AG09319 (cell line): ENCODE results near the gene C1S.
"Not testable (repeated sequence)": the region's sequence is repeated elsewhere in the genome, so short reads cannot be mapped to it uniquely, and the experiment has no call there.

Experiments
- DNase-seq: peaks from one replicate; pipeline ENCODE4 v3.0.0-alpha.2; 2010; ENCODE audit warnings: low read depth; ENCODE audit errors: extremely low read depth
- CTCF ChIP-seq: IDR thresholded peaks from 2 replicates; pipeline ENCODE4 v1.5.1; 2011; ENCODE audit warnings: low read depth, mild to moderate bottlenecking, inconsistent platforms, low read length, moderate library complexity

C1S gene

DNA sequence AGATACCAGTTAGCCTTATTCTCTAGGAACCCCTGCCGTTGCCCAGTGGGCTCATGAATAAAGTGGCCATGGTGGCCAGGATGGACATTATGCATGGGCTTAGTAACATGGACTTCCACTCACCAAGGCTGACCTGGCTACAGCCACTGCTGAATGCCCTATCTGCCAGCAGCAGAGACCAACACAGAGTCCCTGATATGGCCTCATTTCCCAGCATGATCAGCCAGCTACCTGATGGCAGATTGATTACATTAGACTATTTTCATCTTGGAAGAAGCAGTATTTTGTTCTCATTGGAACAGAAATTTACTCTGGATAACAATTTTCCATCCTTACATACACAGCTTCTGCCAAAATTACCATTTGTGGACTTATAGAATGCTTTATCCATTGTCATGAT lies 26.1 kb upstream of the C1S start:
- DNase-seq = no peak
- TF ChIP-seq CTCF = no peak

- no peak for DNase-seq
- no peak for TF ChIP-seq CTCF
Observed at GRCh38 chr12:7035463-7035862, 25.1 kb upstream of the C1S start.

DNA sequence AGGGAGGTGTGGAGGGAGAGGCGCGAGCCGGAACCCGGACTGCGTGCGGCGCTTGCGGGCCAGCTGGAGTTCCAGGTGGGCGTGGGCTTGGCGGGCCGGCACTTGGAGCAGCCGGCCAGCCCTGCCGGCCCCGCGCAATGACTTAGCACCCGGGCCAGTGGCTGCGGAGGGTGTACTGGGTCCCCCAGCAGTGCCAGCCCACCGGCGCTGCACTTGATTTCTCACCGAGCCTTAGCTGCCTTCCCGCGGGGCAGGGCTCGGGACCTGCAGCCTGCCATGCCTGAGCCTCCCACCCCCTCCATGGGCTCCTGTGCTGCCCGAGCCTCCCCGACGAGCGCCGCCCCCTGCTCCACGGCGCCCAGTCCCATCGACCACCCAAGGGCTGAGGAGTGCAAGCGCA lies 23.1 kb upstream of the C1S start:
- DNase-seq = not testable (repeated sequence)

DNA sequence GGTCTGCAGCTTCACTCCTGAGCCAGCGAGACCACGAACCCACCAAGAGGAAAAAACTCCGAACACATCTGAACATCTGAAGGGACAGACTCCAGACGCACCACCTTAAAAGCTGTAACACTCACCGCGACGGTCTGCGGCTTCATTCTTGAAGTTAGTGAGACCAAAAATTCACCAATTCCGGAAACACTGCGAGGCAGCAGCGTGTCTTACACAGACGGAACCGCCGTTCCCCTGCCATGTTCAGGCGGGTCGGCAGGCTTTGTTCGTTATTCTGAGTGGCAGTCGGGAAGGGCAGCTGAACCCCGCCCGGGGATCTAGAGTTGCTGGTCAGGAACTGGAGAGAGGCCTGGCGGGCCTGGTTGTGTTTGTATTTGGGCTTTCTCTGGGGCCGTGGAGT lies 21.9 kb upstream of the C1S start:
- TF ChIP-seq CTCF = no peak
- no peak for DNase-seq

- TF ChIP-seq CTCF = no peak
- no peak for DNase-seq
Observed at GRCh38 chr12:7039403-7039802, 21.1 kb upstream of the C1S start.

DNA sequence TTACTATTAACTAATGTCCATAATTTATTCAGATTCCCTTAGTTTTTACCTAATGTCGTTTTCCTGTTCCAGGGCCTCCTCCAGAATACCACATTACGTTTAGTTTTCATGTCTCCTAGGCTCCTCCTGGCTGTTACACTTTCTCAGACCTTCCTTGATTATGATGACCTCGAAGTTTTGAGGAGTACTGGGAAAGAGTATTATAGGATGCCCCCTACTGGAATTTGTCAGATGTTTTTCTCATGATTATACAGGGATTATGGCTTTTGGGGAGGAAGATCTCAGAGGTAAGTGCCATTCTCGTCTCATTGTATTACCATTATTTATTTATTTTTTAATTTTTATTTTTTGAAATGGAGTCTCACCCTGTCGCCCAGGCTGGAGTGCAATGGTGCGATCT lies 17.7 kb upstream of the C1S start:
- TF ChIP-seq CTCF = peak; percentile 39
- no peak for DNase-seq

DNA sequence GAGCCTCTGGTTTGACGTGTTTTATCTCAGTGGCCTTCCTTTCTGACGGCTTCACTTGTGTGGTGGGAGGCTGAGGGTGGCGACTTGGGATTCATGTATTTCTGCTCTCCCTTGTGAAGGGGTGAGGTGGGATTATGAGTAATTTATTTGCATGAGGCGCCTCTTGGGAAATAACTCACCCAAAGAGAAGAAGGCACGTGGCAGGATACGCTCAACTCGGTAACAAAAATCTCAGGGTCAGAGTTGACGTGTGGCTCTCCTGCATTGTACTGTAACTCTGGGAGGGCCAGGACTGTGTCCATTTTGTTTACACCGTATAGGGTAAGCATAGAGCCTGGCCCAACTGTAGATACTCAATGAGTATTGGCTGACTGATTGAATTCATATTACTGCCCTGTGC lies 14.6 kb upstream of the C1S start:
- TF ChIP-seq CTCF = no peak
- DNase-seq = no peak

GRCh38 chr12:7046383-7047105 lies 14.0 kb upstream of the C1S start:
- no peak for TF ChIP-seq CTCF
- DNase-seq = no peak
